Measurements from ENCODE around the gene GNE.
A peak's percentile ranks its signal among the peaks of the same experiment; 100 is the strongest.

Gene GNE

GRCh38 chr9:36190388-36191289 is 67.6 kb downstream of the GNE start, which contains the start of gene CLTA (continued):
- TF ChIP-seq HIC1 (tag by site-specific recombination; IDR thresholded peaks at IDR 0.05) (no peak), ZNF175 (tag by site-specific recombination; IDR thresholded peaks at IDR 0.05) (no peak), ZNF560 (tag by site-specific recombination; IDR thresholded peaks at IDR 0.05; ENCODE audit: borderline replicate concordance) (no peak), SP7 (tag by site-specific recombination; IDR thresholded peaks at IDR 0.05) (peak; percentile 65), REST (tag by site-specific recombination; IDR thresholded peaks at IDR 0.05) (peak; percentile 30; the same call in 1 of the 2 replicates), ZNF514 (tag by site-specific recombination; IDR thresholded peaks at IDR 0.05) (no peak), TSHZ1 (tag by site-specific recombination; IDR thresholded peaks at IDR 0.05; ENCODE audit: borderline replicate concordance) (no peak), ZNF423 (tag by site-specific recombination; IDR thresholded peaks at IDR 0.05) (no peak), ZNF221 (tag by site-specific recombination; IDR thresholded peaks at IDR 0.05; ENCODE audit: borderline replicate concordance) (no peak), ZBTB48 (tag by site-specific recombination; IDR thresholded peaks at IDR 0.05) (peak; percentile 93), ZNF133 (tag by site-specific recombination; IDR thresholded peaks at IDR 0.05) (no peak), ZSCAN30 (tag by site-specific recombination; IDR thresholded peaks at IDR 0.05) (no peak), ZNF639 (tag by site-specific recombination; IDR thresholded peaks at IDR 0.05) (no peak), ZNF776 (tag by site-specific recombination; IDR thresholded peaks at IDR 0.05; ENCODE audit: borderline replicate concordance) (no peak), ZNF416 (tag by site-specific recombination; IDR thresholded peaks at IDR 0.05) (no peak), ZBTB6 (tag by site-specific recombination; IDR thresholded peaks at IDR 0.05) (no peak), ZNF792 (tag by site-specific recombination; IDR thresholded peaks at IDR 0.05) (no peak), SALL2 (tag by site-specific recombination; IDR thresholded peaks at IDR 0.05; ENCODE audit: borderline replicate concordance) (no peak), MYNN (tag by site-specific recombination; IDR thresholded peaks at IDR 0.05; ENCODE audit: borderline replicate concordance) (no peak; the same call in 1 of the 2 replicates), ZNF747 (tag by site-specific recombination; IDR thresholded peaks at IDR 0.05) (no peak), PRDM10 (tag by site-specific recombination; IDR thresholded peaks at IDR 0.05) (peak; percentile 76)
